Neural cell (in vitro differentiated cells): ENCODE results near the gene GPER1. TPM values are rescaled to one million over a fixed set of nuclear protein-coding genes. Genes with fewer than 3 reads are reported as not detected.

Source experiments
- H2AFZ ChIP-seq: fragments of 200-600, 300-800 bp; sonication (generic), shearing (Covaris generic); 2 replicates; pipeline ENCODE4 v1.6.0; 2014; ENCODE audit warnings: low read depth, mild to moderate bottlenecking, antibody characterized with exemption, low read length, moderate library complexity
- H3F3A ChIP-seq: fragments of 200-600 bp; shearing (Covaris generic); 2 replicates; pipeline ENCODE4 v1.6.1; 2016; ENCODE audit warnings: mild to moderate bottlenecking, moderate library complexity, mixed read lengths, antibody characterized with exemption, low read length; ENCODE audit not compliant: insufficient read depth, poor library complexity, severe bottlenecking
- H3K27ac ChIP-seq: fragments of 200-600, 300-800 bp; sonication (generic), shearing (Covaris generic); 2 replicates; pipeline ENCODE4 v1.5.1; 2014; ENCODE audit warnings: mild to moderate bottlenecking, low read length, moderate library complexity
- H3K27me3 ChIP-seq: fragments of 300-800, 200-600 bp; sonication (generic), shearing (Covaris generic); 2 replicates; pipeline ENCODE4 v1.6.0; 2014; ENCODE audit warnings: mild to moderate bottlenecking, low read depth, low read length, moderate library complexity; ENCODE audit not compliant: insufficient read depth
- H3K36me3 ChIP-seq: fragments of 300-800, 200-600 bp; sonication (generic), shearing (Covaris generic); 2 replicates; pipeline ENCODE4 v1.5.1; 2014; ENCODE audit warnings: mild to moderate bottlenecking, antibody characterized with exemption, low read length, moderate library complexity; ENCODE audit not compliant: insufficient read depth
- H3K4me2 ChIP-seq: fragments of 300-800, 200-600 bp; sonication (generic), shearing (Covaris generic); 2 replicates; pipeline ENCODE4 v1.6.0; 2014; ENCODE audit warnings: mild to moderate bottlenecking, low read length
- H3K4me3 ChIP-seq: fragments of 300-800, 200-600 bp; sonication (generic), shearing (Covaris generic); 2 replicates; pipeline ENCODE4 v1.5.1; 2014; ENCODE audit warnings: mild to moderate bottlenecking, low read length, moderate library complexity
- H3K79me2 ChIP-seq: fragments of 200-600 bp; shearing (Covaris generic); replicated peaks from 2 replicates; pipeline ENCODE4 v1.6.0; 2014; ENCODE audit warnings: mild to moderate bottlenecking, low read length, moderate library complexity; ENCODE audit not compliant: insufficient read depth
- H3K9ac ChIP-seq: fragments of 300-800, 200-600 bp; sonication (generic), shearing (Covaris generic); 2 replicates; pipeline ENCODE4 v1.6.1; 2016; ENCODE audit warnings: mild to moderate bottlenecking, low read length, mixed read lengths
- H3K9me2 ChIP-seq: fragments of 200-600 bp; shearing (Covaris generic); 2 replicates; pipeline ENCODE4 v1.6.1; 2016; ENCODE audit warnings: mild to moderate bottlenecking, low read length, mixed read lengths; ENCODE audit not compliant: insufficient read depth
- H3K9me3 ChIP-seq: fragments of 200-600, 300-800 bp; sonication (generic), shearing (Covaris generic); 2 replicates; pipeline ENCODE4 v1.6.1; 2016; ENCODE audit warnings: mild to moderate bottlenecking, mixed run types, low read length, moderate library complexity, mixed read lengths
- H4K20me1 ChIP-seq: fragments of 200-600 bp; shearing (Covaris generic); 2 replicates; pipeline ENCODE4 v1.6.1; 2016; ENCODE audit warnings: mild to moderate bottlenecking, mixed run types; ENCODE audit not compliant: insufficient read depth
- CTCF ChIP-seq: fragments of 450-650 bp; IDR thresholded peaks from 2 replicates; pipeline ENCODE4 v1.5.1; 2014; ENCODE audit warnings: antibody characterized with exemption, mild to moderate bottlenecking, moderate library complexity; ENCODE audit not compliant: poor library complexity, severe bottlenecking
- EP300 ChIP-seq: fragments of 450-650 bp; conservative IDR thresholded peaks from 2 replicates; pipeline ENCODE4 v1.6.1; 2014; ENCODE audit warnings: antibody characterized with exemption, mild to moderate bottlenecking, moderate library complexity; ENCODE audit not compliant: poor library complexity, severe bottlenecking
- EZH2 ChIP-seq: fragments of 200-600, 300-800 bp; shearing (Covaris generic), sonication (generic); IDR thresholded peaks from 2 replicates; pipeline ENCODE4 v1.6.1; 2014; ENCODE audit warnings: antibody characterized with exemption, low read length, borderline replicate concordance, mild to moderate bottlenecking; ENCODE audit not compliant: insufficient read depth, poor library complexity, severe bottlenecking
- MXI1 ChIP-seq: fragments of 450-650 bp; conservative IDR thresholded peaks from 2 replicates; pipeline ENCODE4 v1.6.1; 2014; ENCODE audit warnings: antibody characterized with exemption, mild to moderate bottlenecking; ENCODE audit not compliant: poor library complexity, severe bottlenecking
- POLR2AphosphoS5 ChIP-seq: IDR thresholded peaks from 2 replicates; pipeline ENCODE4 v1.6.1; 2012
- RAD21 ChIP-seq: fragments of 450-650 bp; conservative IDR thresholded peaks from 2 replicates; pipeline ENCODE4 v1.6.1; 2014; ENCODE audit warnings: antibody characterized with exemption, mild to moderate bottlenecking, moderate library complexity
- REST ChIP-seq: IDR thresholded peaks from 2 replicates; pipeline ENCODE4 v1.6.1; 2012; ENCODE audit warnings: borderline replicate concordance
- SMC3 ChIP-seq: fragments of 450-650 bp; conservative IDR thresholded peaks from 2 replicates; pipeline ENCODE4 v1.6.1; 2014; ENCODE audit warnings: antibody characterized with exemption, mild to moderate bottlenecking, moderate library complexity; ENCODE audit not compliant: poor library complexity
- TAF1 ChIP-seq: IDR thresholded peaks from 2 replicates; pipeline ENCODE4 v1.6.1; 2012; ENCODE audit warnings: low read depth
- polyA plus RNA-seq: library from polyadenylated mRNA; depleted of rRNA; stranded (reverse); fragments of >200 nt; gene quantifications from 2 replicates; pipeline ENCODE4 v1.2.3, GENCODE V29; 2014

The GPER1 gene
- polyA plus RNA-seq, 1 donor from 2014 or later: not detected

- Histone ChIP-seq H3F3A (no peaks in the 10 kb centered on the region), H3K4me3 (no peak overlapping the region), H4K20me1 (no peaks in the 10 kb centered on the region), H3K9me2 (no peaks in the 10 kb centered on the region), H3K36me3 (no peaks in the 10 kb centered on the region), H3K27ac (no peak overlapping the region), H3K4me2 (no peak overlapping the region), H3K27me3 (no peaks in the 10 kb centered on the region), H3K9me3 (no peaks in the 10 kb centered on the region), H2AFZ (no peak overlapping the region), H3K79me2 (peaks cover 20% of the 10 kb centered on the region), H3K9ac (no peak overlapping the region)
- no peak for TF ChIP-seq POLR2AphosphoS5
- TF ChIP-seq CTCF: no peak
Measured at GRCh38 chr7:1134951-1135350, 47.0 kb downstream of the GPER1 start.

- Histone ChIP-seq H4K20me1 (no peaks in the 10 kb centered on the region), H3F3A (no peaks in the 10 kb centered on the region), H3K79me2 (peaks cover 12% of the 10 kb centered on the region), H3K36me3 (no peaks in the 10 kb centered on the region), H2AFZ (no peak overlapping the region), H3K9me2 (no peaks in the 10 kb centered on the region), H3K9ac (peak overlapping the region; percentile 71), H3K9me3 (no peaks in the 10 kb centered on the region), H3K4me2 (peak overlapping the region; percentile 91), H3K4me3 (peak overlapping the region; percentile 75), H3K27me3 (no peaks in the 10 kb centered on the region), H3K27ac (no peak overlapping the region)
- TF ChIP-seq TAF1 (no peak), POLR2AphosphoS5 (no peak), MXI1 (no peak), RAD21 (no peak), CTCF (no peak), REST (no peak), EP300 (no peak), SMC3 (no peak), EZH2 (no peak)
Measured at GRCh38 chr7:1136841-1137516, 49.1 kb downstream of the GPER1 start.
